ENCODE measurements around the gene MPHOSPH6. TPM values are rescaled to one million over a fixed set of nuclear protein-coding genes. Genes with fewer than 3 reads are reported as not detected.

Gene MPHOSPH6
- total and polyA plus RNA-seq, 2 of the 4 experiments (the other 2 are of a cell fraction), result 5.4 to 15.5 TPM

- ChIA-PET POLR2A (ENCODE audit: unreplicated experiment) (no interaction called here), CTCF (no interaction called here)
- DNase-seq (no peak), ATAC-seq (ENCODE audit: low read depth) (no peak)
- Histone ChIP-seq H3K23ac (ENCODE audit: low read depth, low read length) (no peak overlapping the region), H4K20me1 (ENCODE audit: insufficient read depth, low read length) (no peaks in the 10 kb centered on the region), H3K18ac (ENCODE audit: low read depth, low read length) (no peak overlapping the region), H3K14ac (replicated peaks; ENCODE audit: low read depth, low read length) (no peak overlapping the region), H3K4ac (ENCODE audit: low read depth, low read length) (no peak overlapping the region), H3K4me1 (ENCODE audit: control insufficient read depth, insufficient read depth, low read length) (peaks cover 2% of the 10 kb centered on the region; the same call in 1 of the 2 replicates), H2AK9ac (replicated peaks; ENCODE audit: low read depth, low read length, poor library complexity) (no peak overlapping the region), H3K36me3 (ENCODE audit: control insufficient read depth, insufficient read depth, low read length) (no peaks in the 10 kb centered on the region), H2BK15ac (ENCODE audit: low read depth, low read length) (no peak overlapping the region), H3K9ac (ENCODE audit: low read depth, low read length) (no peak overlapping the region), H2AFZ (replicated peaks; ENCODE audit: low read length, poor library complexity) (no peak overlapping the region), H3K4me2 (ENCODE audit: low read depth, low read length) (no peak overlapping the region), H3K79me1 (ENCODE audit: low read depth in 1 of 2, low read length in 2 of 2) (no peaks in the 10 kb centered on the region), H4K91ac (ENCODE audit: insufficient read depth, low read depth, low read length) (no peak overlapping the region), H2BK5ac (ENCODE audit: low read depth, low read length, poor library complexity, severe bottlenecking) (no peak overlapping the region), H2BK120ac (ENCODE audit: low read depth, low read length) (no peak overlapping the region), H2AK5ac (ENCODE audit: low read depth, low read length) (no peak overlapping the region), H4K5ac (ENCODE audit: low read depth, low read length) (no peak overlapping the region), H3K56ac (ENCODE audit: extremely low read depth, insufficient read depth, low read length) (no peak overlapping the region), H3K27ac (ENCODE audit: insufficient read depth, low read length) (no peak overlapping the region), H4K8ac (ENCODE audit: low read depth in 2 of 2, low read length in 2 of 2) (no peak overlapping the region), H2BK20ac (ENCODE audit: low read depth, low read length) (no peak overlapping the region), H3K9me1 (ENCODE audit: insufficient read depth, low read length) (no peaks in the 10 kb centered on the region), H3K9me3 (ENCODE audit: control insufficient read depth, insufficient read depth, low read length) (no peaks in the 10 kb centered on the region), H3K4me3 (ENCODE audit: insufficient read depth, low read depth, low read length) (no peak overlapping the region), H3K27me3 (ENCODE audit: control insufficient read depth, insufficient read depth, low read length) (no peaks in the 10 kb centered on the region)
- BruUV-seq (replicated peaks), result no TSS peak
- in situ Hi-C loops (cut with MboI; ENCODE audit: low sequenced_read_pairs) (no loop called here), dilution Hi-C loops (cut with HindIII; ENCODE audit: low sequenced_read_pairs, unreplicated experiment) (no loop called here), intact Hi-C loops (cut with micrococcal nuclease) (no loop called here)
- no CpG with 5 or more reads among the region's 3 CpGs for WGBS, 2 experiments (ENCODE audit: extremely low coverage in 2 of 2, insufficient read length in 1 of 2)
- TF ChIP-seq MXI1 (IDR thresholded peaks at IDR 0.05; ENCODE audit: borderline replicate concordance, low read depth, low read length) (no peak), RAD21 (IDR thresholded peaks at IDR 0.05; ENCODE audit: low read length) (no peak), USF2 (IDR thresholded peaks at IDR 0.05; ENCODE audit: low read depth, low read length) (no peak), SMC3 (IDR thresholded peaks at IDR 0.05; ENCODE audit: low read depth, low read length) (no peak), CEBPB (IDR thresholded peaks at IDR 0.05; ENCODE audit: low read depth, low read length) (no peak), CTCF (conservative IDR thresholded peaks at IDR 0.05; ENCODE audit: low read depth, low read length) (no peak), MAZ (IDR thresholded peaks at IDR 0.05; ENCODE audit: borderline replicate concordance, low read depth, low read length) (no peak), FOS (IDR thresholded peaks at IDR 0.05; ENCODE audit: low read depth, low read length) (no peak), NFE2L2 (IDR thresholded peaks at IDR 0.05; ENCODE audit: low read depth, low read length) (no peak), POLR2A (IDR thresholded peaks at IDR 0.05; ENCODE audit: low read depth, low read length) (no peak), CHD1 (IDR thresholded peaks at IDR 0.05; ENCODE audit: low read depth, low read length) (no peak)
Measured at GRCh38 chr16:82113741-82114140, 56.3 kb downstream of the MPHOSPH6 start.

All from IMR-90 (cell line).